Lung (tissue), 12 donors: Measurements from ENCODE around the gene CACNA1H. TPM values are rescaled to one million over a fixed set of nuclear protein-coding genes. Genes with fewer than 3 reads are reported as not detected.

ENCODE experiments used
- ATAC-seq: fragments of 200-7000 bp; cut with Tn5 transposase; one replicate; pipeline ENCODE4 v1.9.1; 2020; ENCODE audit warnings: moderate number of reproducible peaks; ENCODE audit not compliant: insufficient read depth, low FRiP score
- DNase-seq, 3 donors: peaks; one replicate each; pipeline ENCODE4 v3.0.0-alpha.2; 2013 to 2017
- H3K27ac ChIP-seq, 2 donors: one replicate each; pipeline ENCODE4 v1.5.1; 2013; ENCODE audit warnings: mild to moderate bottlenecking in 2 of 2, moderate library complexity in 2 of 2, control low read depth in 1 of 2, inconsistent platforms in 1 of 2, low read depth in 1 of 2, low read length in 1 of 2
- H3K27me3 ChIP-seq, 3 donors: one replicate each; pipeline ENCODE4 v1.5.1; 2013; ENCODE audit warnings: low read length in 2 of 3; ENCODE audit not compliant: control insufficient read depth in 3 of 3, insufficient read depth in 3 of 3
- H3K36me3 ChIP-seq, 4 donors: one replicate each; pipeline ENCODE4 v1.5.1; 2013; ENCODE audit warnings: low read length in 4 of 4, mild to moderate bottlenecking in 1 of 4, moderate library complexity in 1 of 4; ENCODE audit not compliant: control insufficient read depth in 4 of 4, insufficient read depth in 4 of 4
- H3K4me1 ChIP-seq, 5 donors: one replicate each; pipeline ENCODE4 v1.5.1; 2013; ENCODE audit warnings: low read length in 5 of 5, mild to moderate bottlenecking in 2 of 5, moderate library complexity in 1 of 5; ENCODE audit not compliant: control insufficient read depth in 5 of 5, insufficient read depth in 5 of 5
- H3K4me3 ChIP-seq: one replicate; pipeline ENCODE4 v1.5.1; 2013; ENCODE audit warnings: mild to moderate bottlenecking, control low read depth, moderate library complexity
- H3K9ac ChIP-seq, 2 donors: one replicate each; pipeline ENCODE4 v1.5.1; 2013; ENCODE audit warnings: low read length in 2 of 2, control low read depth in 1 of 2; ENCODE audit not compliant: insufficient read depth in 1 of 2
- H3K9me3 ChIP-seq, 4 donors: one replicate each; pipeline ENCODE4 v1.5.1; 2013; ENCODE audit warnings: low read length in 3 of 4, mild to moderate bottlenecking in 1 of 4, moderate library complexity in 1 of 4; ENCODE audit not compliant: control insufficient read depth in 4 of 4, insufficient read depth in 3 of 4
- WGBS, 2 donors: extraction: QIAGEN DNeasy Blood & Tissue Kit; methylation state at CpG; one replicate each; pipeline ENCODE4 v1.1.7; 2013; 5-methylcytosine and 5-hydroxymethylcytosine counted together
- polyA plus RNA-seq, 2 donors: library from polyadenylated mRNA; stranded (reverse); fragments of 200-250 nt; gene quantifications; one replicate each; pipeline ENCODE4 v1.2.1, GENCODE V29; 2013
- total RNA-seq, 2 donors: library from RNA; depleted of rRNA in 1 of 2; stranded (reverse); fragments of >200 nt in 1 of 2; gene quantifications; one replicate each; pipeline ENCODE4 v1.2.1, GENCODE V29; 2014 to 2021
- TF ChIP-seq, protein P1 (sequence below): IDR thresholded peaks from 2 replicates; pipeline ENCODE4 v1.5.1; 2012; ENCODE audit warnings: mild to moderate bottlenecking; ENCODE audit errors: control extremely low read depth, extremely low read depth
- donor health status: control.
- donor health status: control.
- donor health status: Bipolar disorder and iron deficiency.
- donor health status: healthy.
- donor health status: DM: yes; HTN: yes; CAD: no.

CACNA1H gene
- total and polyA plus RNA-seq, 4 donors = 5.0 to 10.3 (median 6.7) TPM

DNA sequence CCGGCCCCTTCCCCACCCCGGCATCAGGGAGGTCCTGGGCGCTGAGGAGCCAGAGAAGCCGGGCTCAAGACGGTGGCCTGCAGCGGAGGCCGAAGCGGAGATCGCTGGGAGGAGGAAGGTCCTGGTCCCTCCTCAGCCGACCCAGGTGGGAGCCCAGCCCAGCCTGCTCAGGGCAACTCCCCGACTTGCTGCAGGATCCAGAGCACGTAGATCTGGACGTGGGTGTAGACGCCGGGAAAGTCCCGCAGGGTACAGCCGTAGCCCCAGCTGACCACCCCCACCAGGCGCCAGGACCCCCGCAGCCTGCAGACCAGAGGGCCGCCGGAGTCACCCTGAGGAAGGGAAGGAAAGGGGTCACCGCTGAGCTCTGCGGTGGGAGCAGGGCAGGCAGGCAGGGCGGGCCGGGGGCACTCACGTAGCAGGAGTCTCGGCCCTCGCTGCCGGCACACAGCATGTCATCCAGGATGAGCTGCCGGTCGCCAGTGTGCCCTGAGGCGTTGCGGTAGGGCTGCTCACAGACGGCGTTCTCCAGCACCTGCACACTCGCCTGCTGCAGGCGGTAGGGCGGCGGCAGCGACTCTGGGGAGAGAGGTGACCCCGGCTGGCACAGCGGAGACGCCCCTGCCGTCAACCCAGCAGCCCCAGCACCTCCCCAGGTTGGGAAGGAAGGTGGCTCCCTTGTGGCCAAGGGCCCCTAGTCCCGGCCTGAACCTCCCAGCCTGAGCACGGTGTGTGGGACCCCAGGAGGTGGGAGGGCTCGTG, 108.4 kb downstream of the CACNA1H start:
- WGBS, 2 donors = 11 to 16% methylated on average over 44 to 47 of the region's 47 CpGs
- no peak overlapping the region for H3K9ac ChIP-seq
- no peak overlapping the region for H3K4me3 ChIP-seq
- H3K27me3 ChIP-seq = peaks cover 6 to 40% (median 17%) of the 10 kb centered on the region in 3 donors
- ATAC-seq (no peak), DNase-seq (no peak)
- H3K36me3 ChIP-seq = no peaks in the 10 kb centered on the region
- peaks cover 0 to 11% (median 0%) of the 10 kb centered on the region in 4 donors for H3K9me3 ChIP-seq
- TF ChIP-seq, protein P1, sequence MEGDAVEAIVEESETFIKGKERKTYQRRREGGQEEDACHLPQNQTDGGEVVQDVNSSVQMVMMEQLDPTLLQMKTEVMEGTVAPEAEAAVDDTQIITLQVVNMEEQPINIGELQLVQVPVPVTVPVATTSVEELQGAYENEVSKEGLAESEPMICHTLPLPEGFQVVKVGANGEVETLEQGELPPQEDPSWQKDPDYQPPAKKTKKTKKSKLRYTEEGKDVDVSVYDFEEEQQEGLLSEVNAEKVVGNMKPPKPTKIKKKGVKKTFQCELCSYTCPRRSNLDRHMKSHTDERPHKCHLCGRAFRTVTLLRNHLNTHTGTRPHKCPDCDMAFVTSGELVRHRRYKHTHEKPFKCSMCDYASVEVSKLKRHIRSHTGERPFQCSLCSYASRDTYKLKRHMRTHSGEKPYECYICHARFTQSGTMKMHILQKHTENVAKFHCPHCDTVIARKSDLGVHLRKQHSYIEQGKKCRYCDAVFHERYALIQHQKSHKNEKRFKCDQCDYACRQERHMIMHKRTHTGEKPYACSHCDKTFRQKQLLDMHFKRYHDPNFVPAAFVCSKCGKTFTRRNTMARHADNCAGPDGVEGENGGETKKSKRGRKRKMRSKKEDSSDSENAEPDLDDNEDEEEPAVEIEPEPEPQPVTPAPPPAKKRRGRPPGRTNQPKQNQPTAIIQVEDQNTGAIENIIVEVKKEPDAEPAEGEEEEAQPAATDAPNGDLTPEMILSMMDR = no peak
- H3K4me1 ChIP-seq = peaks cover 0 to 7% (median 0%) of the 10 kb centered on the region in 5 donors
- no peak overlapping the region for H3K27ac ChIP-seq

DNA sequence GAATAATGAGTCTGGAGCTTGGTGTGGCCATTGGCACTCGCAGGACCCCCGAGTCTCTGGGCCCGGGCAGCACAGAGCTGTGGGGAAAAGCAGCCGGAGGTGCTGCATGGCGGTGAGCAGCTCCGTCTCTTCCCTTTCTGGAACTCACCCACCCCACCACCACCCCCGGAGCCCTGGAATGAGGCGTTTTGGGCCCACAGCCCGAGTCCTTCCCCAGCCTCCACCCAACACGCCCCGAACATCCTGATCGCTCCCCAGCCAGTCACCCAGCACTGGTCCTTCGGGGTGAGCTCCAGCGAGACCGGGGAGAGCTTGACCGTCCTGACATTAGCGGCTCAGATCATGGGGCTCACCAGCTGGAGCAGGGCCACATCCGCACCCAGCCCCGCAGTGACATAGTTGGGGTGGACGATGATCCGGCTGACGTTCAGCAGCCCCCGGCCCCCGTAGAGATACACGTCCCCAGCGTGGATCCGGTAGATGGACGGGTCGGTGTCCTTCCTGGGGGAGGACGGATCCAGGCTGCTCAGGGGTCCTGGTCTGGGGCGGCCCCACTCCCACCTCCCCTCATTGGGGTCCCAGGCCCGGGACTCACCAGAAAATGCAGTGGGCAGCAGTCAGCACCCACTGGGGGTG, 109.4 kb downstream of the CACNA1H start:
- WGBS, 2 donors = 85 to 87% methylated on average over 32 of the region's 32 CpGs

DNA sequence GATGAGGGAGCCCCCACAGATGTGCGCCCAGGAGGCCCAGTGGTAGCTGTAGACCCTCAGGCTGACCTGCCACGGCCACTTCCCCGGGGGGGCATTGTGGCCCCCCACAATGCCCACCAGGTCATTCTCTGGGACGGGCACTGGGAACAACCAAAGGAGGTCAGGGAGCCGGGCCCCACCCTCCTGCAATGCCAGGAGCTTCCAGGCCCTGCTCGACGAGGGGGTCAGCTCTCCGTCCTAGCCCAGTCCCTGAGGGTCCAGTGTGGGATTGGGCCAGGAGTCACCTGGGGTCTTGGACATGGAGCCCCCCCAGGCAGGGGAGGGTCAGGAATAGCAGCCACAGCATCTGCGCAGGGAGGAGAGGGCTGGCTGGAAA, 109.9 kb downstream of the CACNA1H start:
- Histone ChIP-seq H3K36me3 (no peaks in the 10 kb centered on the region), H3K9ac (no peak overlapping the region), H3K27me3 (peaks cover 6 to 40% (median 17%) of the 10 kb centered on the region in 3 donors), H3K27ac (no peak overlapping the region), H3K4me3 (no peak overlapping the region), H3K4me1 (peaks cover 0 to 7% (median 0%) of the 10 kb centered on the region in 5 donors), H3K9me3 (peaks cover 0 to 15% (median 0%) of the 10 kb centered on the region in 4 donors)
- TF ChIP-seq, protein P1 = no peak
- no peak for DNase-seq
- WGBS, 2 donors = 81 to 87% methylated on average over 9 of the region's 9 CpGs
- no peak for ATAC-seq

More for the DNA sequence above, 109.4 kb downstream of the CACNA1H start:
- no peaks in the 10 kb centered on the region for H3K36me3 ChIP-seq
- peaks cover 0 to 7% (median 0%) of the 10 kb centered on the region in 5 donors for H3K4me1 ChIP-seq
- peaks cover 6 to 40% (median 17%) of the 10 kb centered on the region in 3 donors for H3K27me3 ChIP-seq
- H3K9me3 ChIP-seq = peaks cover 0 to 15% (median 0%) of the 10 kb centered on the region in 4 donors
- H3K4me3 ChIP-seq = no peak overlapping the region
- no peak overlapping the region for H3K9ac ChIP-seq
- no peak overlapping the region for H3K27ac ChIP-seq
- TF ChIP-seq, protein P1 = no peak
- DNase-seq = no peak
- no peak for ATAC-seq
